GM20000 (cell line): ENCODE measurements around the gene SNRPA.
A peak's percentile ranks its signal among the peaks of the same experiment; 100 is the strongest.

ENCODE experiments used
- DNase-seq: peaks from one replicate; pipeline ENCODE4 v3.0.0; 2012; ENCODE audit warnings: low spot score
- CTCF ChIP-seq: IDR thresholded peaks from 2 replicates; pipeline ENCODE4 v1.5.1; 2012; ENCODE audit warnings: mild to moderate bottlenecking, control low read depth; ENCODE audit errors: extremely low read depth, missing control alignments

Gene SNRPA

GRCh38 chr19:40803170-40803856, 52.3 kb downstream of the SNRPA start:
- no peak for DNase-seq
- no peak for TF ChIP-seq CTCF

GRCh38 chr19:40803857-40804782, 53.1 kb downstream of the SNRPA start:
- peak; percentile 68 for DNase-seq
- no peak for TF ChIP-seq CTCF

GRCh38 chr19:40804783-40805242, 53.8 kb downstream of the SNRPA start:
- TF ChIP-seq CTCF, result no peak
- DNase-seq, result no peak

GRCh38 chr19:40805258-40805868, 54.4 kb downstream of the SNRPA start:
- DNase-seq, result no peak
- no peak for TF ChIP-seq CTCF

- peak; percentile 77 for TF ChIP-seq CTCF
- peak; percentile 84 for DNase-seq
Observed at GRCh38 chr19:40806423-40807146, 55.6 kb downstream of the SNRPA start.

GRCh38 chr19:40807147-40808020, 56.4 kb downstream of the SNRPA start:
- DNase-seq, result no peak
- peak; percentile 3 for TF ChIP-seq CTCF
